NCI-H1436 treated with DMSO at 0.1 percent for 48 hours (cell line): ENCODE data around the gene RSBN1.
"Not testable (repeated sequence)": the region's sequence is repeated elsewhere in the genome, so short reads cannot be mapped to it uniquely, and the experiment has no call there.

ENCODE experiments used
- DNase-seq: peaks from one replicate; lab custom pipeline; 2025; lab: John Stamatoyannopoulos, UW

RSBN1 gene

GRCh38 chr1:113782406-113782805 lies 29.9 kb downstream of the RSBN1 start:
- DNase-seq = no peak

GRCh38 chr1:113780374-113781146 lies 31.7 kb downstream of the RSBN1 start:
- no peak for DNase-seq

- DNase-seq = no peak
Observed at GRCh38 chr1:113779542-113779941, 32.7 kb downstream of the RSBN1 start.

GRCh38 chr1:113777561-113777960 lies 34.7 kb downstream of the RSBN1 start:
- no peak for DNase-seq

- DNase-seq = no peak
Observed at GRCh38 chr1:113770031-113770430, 42.2 kb downstream of the RSBN1 start.

GRCh38 chr1:113769601-113769970 lies 42.7 kb downstream of the RSBN1 start:
- no peak for DNase-seq

GRCh38 chr1:113768916-113769600 lies 43.2 kb downstream of the RSBN1 start:
- DNase-seq = no peak

GRCh38 chr1:113765306-113766230 lies 46.7 kb downstream of the RSBN1 start:
- no peak for DNase-seq

GRCh38 chr1:113763661-113764060 lies 48.6 kb downstream of the RSBN1 start:
- DNase-seq = no peak

GRCh38 chr1:113761937-113762336 lies 50.3 kb downstream of the RSBN1 start:
- DNase-seq = no peak

GRCh38 chr1:113760102-113761080 lies 51.9 kb downstream of the RSBN1 start:
- DNase-seq = no peak

GRCh38 chr1:113759333-113760101 lies 52.8 kb downstream of the RSBN1 start, which contains the start of gene PHTF1:
Gene PHTF1 (minus strand): TSS chr1:113759486. CDS start chr1:113758703, 783 bp downstream.
- peak; percentile 9 for DNase-seq

- DNase-seq = no peak
Observed at GRCh38 chr1:113758631-113759332, 53.5 kb downstream of the RSBN1 start.

- no peak for DNase-seq
Observed at GRCh38 chr1:113756461-113756860, 55.8 kb downstream of the RSBN1 start.

GRCh38 chr1:113753333-113753732 lies 58.9 kb downstream of the RSBN1 start:
- DNase-seq = not testable (repeated sequence)

GRCh38 chr1:113751516-113751915 lies 60.8 kb downstream of the RSBN1 start:
- no peak for DNase-seq

- DNase-seq = no peak
Observed at GRCh38 chr1:113751114-113751513, 61.2 kb downstream of the RSBN1 start.

- no peak for DNase-seq
Observed at GRCh38 chr1:113749402-113749801, 62.9 kb downstream of the RSBN1 start.

GRCh38 chr1:113747376-113747775 lies 64.9 kb downstream of the RSBN1 start:
- no peak for DNase-seq

- DNase-seq = no peak
Observed at GRCh38 chr1:113745425-113745824, 66.9 kb downstream of the RSBN1 start.
